HG03039 (cell line): ENCODE results near the gene C1QTNF1.
"Not testable (repeated sequence)": the region's sequence is repeated elsewhere in the genome, so short reads cannot be mapped to it uniquely, and the experiment has no call there.

ENCODE experiments used
- ATAC-seq: cut with Tn5 transposase; IDR thresholded peaks from one replicate; pipeline ENCODE4 v1.9.1; 2021; ENCODE audit warnings: mild to moderate bottlenecking, moderate library complexity; ENCODE audit not compliant: unreplicated experiment

The C1QTNF1 gene

DNA sequence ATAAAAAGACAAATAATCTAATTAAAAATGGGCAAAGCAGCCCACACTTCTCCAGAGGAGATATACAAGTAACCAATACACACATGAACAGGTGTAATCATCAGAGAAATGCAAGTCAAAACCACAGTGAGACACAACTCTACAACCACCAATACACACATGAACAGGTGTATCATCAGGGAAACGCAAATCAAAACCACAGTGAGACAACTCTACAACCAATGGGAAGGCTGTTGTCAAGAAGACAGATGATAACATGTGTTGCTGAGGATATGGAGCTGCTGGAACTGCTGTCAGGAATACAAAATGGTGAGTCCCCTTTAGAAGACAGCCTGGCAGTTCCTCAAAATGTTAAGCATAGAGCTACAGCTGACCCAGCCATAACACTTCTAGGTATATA lies 28.2 kb downstream of the C1QTNF1 start:
- no peak for ATAC-seq

GRCh38 chr17:79053251-79053925 lies 29.4 kb downstream of the C1QTNF1 start:
- ATAC-seq, result no peak

DNA sequence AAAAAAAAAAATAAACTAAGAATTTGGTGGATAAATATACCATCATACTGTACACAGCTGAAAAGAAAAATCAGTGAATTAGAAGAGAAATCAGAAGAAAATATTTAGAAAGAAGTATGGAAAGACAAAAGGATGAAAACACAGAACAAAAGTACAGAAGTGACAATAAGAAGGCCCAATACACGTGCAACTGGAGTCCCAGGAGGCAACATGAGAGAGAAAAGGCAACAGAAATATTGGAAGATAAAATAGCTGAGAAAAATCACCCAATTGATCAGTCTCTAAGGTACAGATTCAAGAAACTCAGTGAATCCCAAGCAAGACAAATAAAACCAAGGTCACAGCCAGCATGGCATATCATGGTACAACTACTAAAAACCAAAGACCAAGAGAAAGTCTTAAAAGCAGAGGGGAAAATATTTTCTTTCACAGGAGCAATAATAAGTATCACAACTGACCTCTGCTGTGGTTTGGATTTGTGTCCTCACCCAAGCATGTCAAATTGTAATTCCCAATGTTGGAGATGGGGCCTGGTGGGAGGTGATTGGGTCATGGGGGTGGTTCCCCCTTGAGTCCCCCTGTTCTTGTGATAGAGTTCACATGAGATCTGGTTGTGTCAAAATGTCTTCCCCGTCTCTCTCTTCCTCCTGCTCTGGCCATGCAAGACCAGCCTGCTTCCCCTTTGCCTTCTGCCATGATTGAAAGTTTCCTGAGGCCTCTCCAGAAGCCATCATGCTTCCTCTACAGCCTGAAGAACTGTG lies 30.4 kb downstream of the C1QTNF1 start:
- ATAC-seq, result no peak

DNA sequence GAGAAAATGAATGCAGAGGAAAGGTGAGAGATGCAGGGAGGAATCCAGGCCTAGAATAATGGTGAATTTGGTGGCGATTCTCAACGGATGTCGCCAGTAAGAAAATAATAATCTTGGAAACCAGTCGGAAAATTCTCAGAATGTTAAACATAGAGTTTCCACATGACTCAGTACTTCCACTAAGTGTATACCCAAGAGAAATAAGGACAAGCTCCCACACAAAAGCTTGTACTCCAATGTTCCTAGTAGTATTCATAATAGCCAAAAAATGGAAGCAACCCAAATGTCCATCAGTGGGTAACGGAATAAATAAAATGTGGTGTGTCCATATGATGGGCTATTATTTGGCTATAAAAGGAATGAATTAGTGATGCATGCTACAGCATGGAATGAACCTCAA lies 31.2 kb downstream of the C1QTNF1 start:
- ATAC-seq, result no peak

DNA sequence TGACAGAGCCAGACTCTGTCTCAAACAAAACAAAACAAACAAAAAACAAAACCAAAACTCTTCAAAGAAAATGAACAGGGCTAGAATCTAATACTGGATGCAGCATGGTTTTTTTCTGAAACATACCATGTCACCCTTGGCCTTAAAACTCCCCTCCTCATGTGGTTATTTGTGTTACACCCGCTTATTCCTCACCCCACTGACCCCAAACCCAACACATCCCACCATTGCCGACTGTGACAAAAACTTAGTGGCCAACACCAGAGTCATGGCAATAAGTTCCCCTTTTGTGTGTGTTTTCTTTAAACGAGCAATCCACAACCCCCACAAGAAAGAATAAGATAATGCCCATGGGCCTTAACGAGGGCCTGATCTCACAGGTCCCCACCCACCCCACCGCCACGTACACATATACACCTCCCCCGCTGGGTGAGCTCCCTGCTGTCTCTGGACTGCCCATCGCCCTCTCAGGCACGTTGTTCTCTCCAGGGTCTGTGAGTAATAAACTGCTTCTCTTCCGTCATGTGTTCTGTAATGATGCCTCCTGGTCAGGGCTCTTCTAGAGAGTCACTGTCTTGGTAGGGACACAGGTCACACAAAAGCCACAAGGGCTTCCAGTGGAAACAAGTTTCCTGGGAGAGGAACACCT lies 33.9 kb downstream of the C1QTNF1 start:
- ATAC-seq, result no peak

DNA sequence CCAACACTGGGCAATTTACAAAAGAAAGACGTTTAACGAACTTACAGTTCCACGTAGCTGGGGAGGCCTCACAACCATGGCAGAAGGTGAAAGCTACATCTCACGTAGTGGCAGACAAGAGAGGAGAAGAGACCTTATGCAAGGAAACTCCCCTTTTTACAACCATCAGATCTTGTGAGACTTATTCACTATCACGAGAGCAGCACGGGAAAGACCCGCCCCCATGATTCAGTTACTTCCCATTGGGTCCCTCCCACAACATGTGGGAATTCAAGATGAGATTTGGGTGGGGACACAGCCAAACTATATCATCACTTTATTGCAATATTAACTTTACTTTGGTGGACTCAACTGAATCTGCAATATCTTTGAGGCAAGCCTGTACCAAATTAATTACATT lies 38.7 kb downstream of the C1QTNF1 start:
- ATAC-seq, result no peak

DNA sequence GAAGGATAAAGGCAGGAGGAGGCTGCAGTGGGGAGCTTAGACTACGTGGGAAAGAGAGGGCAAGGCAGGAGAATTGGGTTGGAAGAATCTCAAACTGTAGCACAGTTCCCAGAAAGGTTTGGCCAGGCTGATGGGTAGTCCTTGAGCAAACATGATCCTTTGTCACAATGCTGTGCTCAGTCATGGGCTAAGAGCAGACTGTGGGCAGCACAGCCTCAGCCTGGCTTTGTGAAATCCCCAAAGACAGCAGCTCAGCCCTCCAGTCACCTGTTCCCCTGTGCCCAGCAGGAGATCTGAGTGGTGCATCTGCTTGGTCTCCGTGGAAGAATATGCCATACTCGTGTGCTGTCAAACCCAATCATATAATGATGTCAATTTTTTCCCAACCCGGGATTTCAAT lies 40.1 kb downstream of the C1QTNF1 start:
- ATAC-seq, result no peak

DNA sequence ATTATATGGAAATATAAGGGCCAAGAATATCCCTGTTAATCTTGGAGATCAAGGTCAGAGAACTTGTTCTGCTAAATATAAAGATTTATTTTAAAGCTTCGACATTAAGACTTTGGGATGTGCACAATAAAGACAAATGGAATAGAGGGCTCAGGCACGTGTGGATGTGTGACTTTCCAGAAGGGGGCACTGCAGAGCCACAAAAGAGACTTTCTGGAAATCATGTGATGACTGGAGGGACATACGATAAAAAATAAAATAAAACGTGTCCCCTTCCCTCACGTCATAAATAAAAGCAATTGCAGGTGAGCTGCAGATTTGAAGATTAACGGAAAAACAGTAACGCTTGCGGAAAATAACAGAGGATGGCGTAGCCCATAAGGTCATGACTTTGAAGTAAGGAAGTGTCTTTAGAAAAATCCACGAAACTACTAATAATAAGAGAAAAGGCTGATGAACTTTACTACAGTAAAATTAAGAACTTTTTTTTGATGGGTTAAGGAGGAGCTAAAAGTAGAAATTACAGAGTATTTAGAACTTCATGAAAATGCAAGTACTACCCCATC lies 41.2 kb downstream of the C1QTNF1 start:
- ATAC-seq, result no peak

DNA sequence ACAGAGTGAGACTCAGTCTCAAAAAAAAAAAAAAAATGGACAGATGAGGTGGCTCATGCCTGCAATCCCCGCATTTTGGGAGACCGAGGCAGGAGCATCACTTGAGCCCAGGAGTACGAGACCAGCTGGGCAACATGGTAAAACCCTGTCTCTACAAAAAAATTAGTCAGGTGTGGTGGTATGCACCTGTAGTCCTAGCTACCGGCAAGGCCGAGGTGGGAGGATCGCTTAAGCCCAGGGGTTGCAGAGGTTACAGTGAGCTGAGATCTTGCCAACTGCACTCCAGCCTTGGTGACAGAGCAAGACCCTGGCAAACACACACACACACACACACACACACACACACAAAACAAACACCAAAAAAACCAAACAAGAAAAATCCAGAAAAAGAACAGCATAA lies 43.0 kb downstream of the C1QTNF1 start:
- no peak for ATAC-seq

- no peak for ATAC-seq
Observed at GRCh38 chr17:79070266-79070880, 46.4 kb downstream of the C1QTNF1 start.

GRCh38 chr17:79071161-79071740 lies 47.3 kb downstream of the C1QTNF1 start:
- ATAC-seq, result no peak

DNA sequence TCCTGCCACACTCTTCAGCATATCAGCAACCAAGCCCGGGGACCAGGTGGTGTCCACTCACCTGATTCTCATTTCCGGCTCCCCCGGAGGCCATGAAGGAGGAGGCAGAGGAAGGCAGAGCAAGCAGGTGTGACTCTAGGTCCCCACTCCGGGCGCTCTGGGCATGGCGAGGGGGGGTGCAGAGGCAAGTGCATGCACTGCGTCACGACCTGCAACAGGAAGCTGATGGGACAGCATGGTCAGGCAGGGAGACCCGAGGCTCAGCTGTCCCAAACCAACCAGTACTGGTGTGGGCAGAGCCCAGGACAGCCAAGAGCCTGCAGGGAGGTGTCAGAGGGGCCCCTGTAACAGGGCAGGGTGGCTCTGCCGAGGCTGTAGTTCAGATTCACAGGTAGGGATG lies 48.6 kb downstream of the C1QTNF1 start:
- no peak for ATAC-seq

- no peak for ATAC-seq
Observed at GRCh38 chr17:79073016-79073705, 49.2 kb downstream of the C1QTNF1 start.

GRCh38 chr17:79073706-79074088 lies 49.7 kb downstream of the C1QTNF1 start:
- no peak for ATAC-seq

- not testable (repeated sequence) for ATAC-seq
Observed at GRCh38 chr17:79074121-79074648, 50.2 kb downstream of the C1QTNF1 start.

DNA sequence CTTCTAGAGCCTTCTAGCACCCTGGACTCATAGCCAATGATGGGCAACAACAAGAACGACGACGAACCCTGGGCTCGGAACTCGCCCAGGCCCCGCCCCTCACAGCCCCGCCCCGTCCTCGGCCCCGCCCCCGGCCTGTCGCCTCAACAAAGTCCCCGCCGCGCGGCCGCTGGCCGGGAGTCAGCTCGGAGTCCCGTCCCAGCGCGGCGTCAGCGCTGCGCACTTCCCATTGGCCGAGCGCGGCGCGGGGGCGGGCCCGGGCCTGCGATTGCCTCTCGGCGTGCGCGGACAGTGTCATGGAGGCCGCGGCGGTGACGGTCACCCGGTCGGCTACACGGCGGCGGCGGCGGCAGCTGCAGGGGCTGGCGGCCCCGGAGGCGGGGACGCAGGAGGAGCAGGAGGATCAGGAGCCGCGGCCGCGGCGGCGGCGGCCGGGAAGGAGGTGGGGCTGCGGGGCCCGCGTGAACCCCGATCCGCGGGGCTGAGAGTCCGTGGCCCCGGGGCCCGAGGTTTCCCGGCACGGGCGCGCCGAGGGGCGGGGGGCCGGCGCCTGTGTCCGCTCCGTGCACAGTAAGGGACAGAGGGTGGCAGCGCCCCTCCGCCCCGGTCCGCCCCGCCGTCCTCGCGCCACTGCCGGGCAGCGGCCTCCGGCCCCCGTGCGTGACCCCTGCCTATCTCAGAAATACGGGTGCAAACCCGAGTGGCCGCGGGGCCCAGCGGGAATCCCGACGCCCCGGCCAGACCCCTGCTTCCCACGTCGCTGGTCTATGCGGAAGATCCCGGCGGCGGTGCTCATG lies 50.9 kb downstream of the C1QTNF1 start, which contains the start of gene ENGASE:
Gene ENGASE (plus strand): TSS at position 176 of the 797 bp plus-strand sequence. CDS start 121 bp downstream, at position 297.
- ATAC-seq, result peak; percentile 68

GRCh38 chr17:79075446-79075750 lies 51.4 kb downstream of the C1QTNF1 start:
- ATAC-seq, result no peak

DNA sequence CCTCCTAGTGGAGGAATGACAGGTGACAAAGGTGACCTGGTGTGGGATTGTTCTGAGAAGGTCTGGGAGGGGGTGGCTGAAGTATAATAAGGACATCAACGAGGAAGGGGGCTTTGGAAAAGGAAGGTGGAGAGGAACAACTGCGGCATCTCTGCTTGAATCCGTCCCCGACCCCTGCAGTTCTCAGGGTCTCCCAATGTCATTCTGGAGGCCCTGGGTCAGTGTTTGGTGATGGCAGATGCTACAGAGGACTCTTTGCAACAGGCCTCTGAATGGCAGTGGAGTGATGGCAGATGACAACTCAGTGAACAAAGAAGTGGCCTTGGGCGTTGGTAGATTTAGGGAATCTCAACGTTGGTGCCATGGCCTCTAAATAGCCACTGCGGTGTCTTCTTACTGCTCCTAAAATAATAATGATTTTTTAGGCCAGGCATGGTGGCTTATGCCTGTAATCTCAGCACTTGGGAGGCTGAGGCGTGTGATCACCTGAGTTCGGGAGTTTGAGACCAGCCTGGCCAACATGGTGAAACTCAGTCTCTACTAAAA lies 52.0 kb downstream of the C1QTNF1 start:
- ATAC-seq, result no peak

DNA sequence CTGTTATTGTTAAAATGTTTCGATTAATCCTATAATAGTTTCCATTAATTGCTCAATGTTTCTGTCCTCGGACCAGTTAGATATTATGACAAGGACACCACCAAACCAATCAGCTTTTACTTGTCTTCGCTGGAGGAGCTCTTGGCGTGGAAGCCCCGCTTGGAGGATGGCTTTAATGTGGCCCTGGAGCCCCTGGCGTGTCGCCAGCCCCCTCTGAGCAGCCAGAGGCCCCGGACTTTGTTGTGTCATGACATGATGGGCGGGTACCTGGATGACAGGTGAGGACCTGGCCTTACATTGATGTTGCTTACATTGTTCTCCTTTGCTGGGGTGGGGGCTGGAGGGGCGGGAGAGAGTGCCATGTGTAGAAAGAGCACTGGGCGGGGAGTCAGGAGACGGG lies 53.6 kb downstream of the C1QTNF1 start:
- ATAC-seq, result no peak
